H1 (cell line): ENCODE measurements around the gene RALGAPA1. TPM values are rescaled to one million over a fixed set of nuclear protein-coding genes. Genes with fewer than 3 reads are reported as not detected.

Experiments used
- CTCF ChIA-PET: fragments of 300-600 bp; sonication (Branson Sonifier 250); formaldehyde crosslinking; loops from one replicate; lab custom pipeline; 2021; ENCODE audit not compliant: partially characterized antibody; lab: Charles Lee
- POLR2A ChIA-PET: fragments of 300-600 bp; sonication (Branson Sonifier 250); formaldehyde crosslinking; loops from one replicate; lab custom pipeline; 2021; ENCODE audit warnings: inconsistent platforms; ENCODE audit not compliant: partially characterized antibody; lab: Charles Lee
- DNase-seq, 2 experiments: peaks; one replicate each; pipeline versions ENCODE4 v3.0.0 to v3.0.0-alpha.2; 2010 to 2022; ENCODE audit warnings: low spot score in 2 of 2, low read depth in 1 of 2, mixed read lengths in 1 of 2
- FAIRE-seq: peaks from 2 replicates; lab custom pipeline; 2011; peaks lifted over from hg19 to GRCh38; lab: Jason Lieb, UNC
- H2AFZ ChIP-seq: 2 replicates; pipeline ENCODE4 v1.8.1; 2012; ENCODE audit warnings: low read length, inconsistent platforms
- H2AK5ac ChIP-seq: 2 replicates; pipeline ENCODE4 v1.6.1; 2013; ENCODE audit warnings: low read depth, low read length
- H2BK120ac ChIP-seq: replicated peaks from 2 replicates; pipeline ENCODE3; 2013; ENCODE audit warnings: low read depth, low read length, inconsistent platforms
- H2BK12ac ChIP-seq: 2 replicates; pipeline ENCODE4 v1.6.1; 2013; ENCODE audit warnings: low read depth, low read length
- H2BK15ac ChIP-seq: 2 replicates; pipeline ENCODE4 v1.6.1; 2013; ENCODE audit warnings: low read length
- H2BK20ac ChIP-seq: 2 replicates; pipeline ENCODE4 v1.6.1; 2013; ENCODE audit warnings: low read length
- H2BK5ac ChIP-seq: 2 replicates; pipeline ENCODE4 v1.6.1; 2013; ENCODE audit warnings: low read depth, low read length
- H3K14ac ChIP-seq: 2 replicates; pipeline ENCODE4 v1.6.1; 2013; ENCODE audit warnings: inconsistent platforms; ENCODE audit not compliant: insufficient read length
- H3K18ac ChIP-seq: 2 replicates; pipeline ENCODE4 v1.6.1; 2013; ENCODE audit warnings: low read length; ENCODE audit errors: extremely low read depth
- H3K23ac ChIP-seq: 2 replicates; pipeline ENCODE4 v1.6.1; 2013; ENCODE audit warnings: inconsistent platforms; ENCODE audit not compliant: insufficient read length
- H3K23me2 ChIP-seq: 2 replicates; pipeline ENCODE4 v1.6.1; 2013; ENCODE audit warnings: low read depth, low read length
- H3K27ac ChIP-seq: 2 replicates; pipeline ENCODE4 v1.6.1; 2011; ENCODE audit warnings: low read depth, low read length, inconsistent platforms
- H3K27me3 ChIP-seq, 4 experiments: replicated peaks in 1 of 4; 1 replicate in 1 of 4; 2 replicates in 3 of 4; pipeline versions ENCODE4 v1.6.1 to v1.8.1; 2011 to 2013; ENCODE audit warnings: low read length in 3 of 4, mild to moderate bottlenecking in 3 of 4, inconsistent platforms in 2 of 4, mixed read lengths in 2 of 4, moderate library complexity in 1 of 4; ENCODE audit not compliant: control insufficient read depth in 3 of 4, insufficient read depth in 3 of 4; ENCODE audit errors: extremely low read depth in 1 of 4
- H3K36me3 ChIP-seq, 4 experiments: 2 replicates each; pipeline versions ENCODE4 v1.6.1 to v1.8.1; 2011 to 2013; ENCODE audit warnings: mild to moderate bottlenecking in 4 of 4, low read length in 3 of 4, moderate library complexity in 2 of 4, control low read depth in 1 of 4, inconsistent platforms in 1 of 4; ENCODE audit not compliant: insufficient read depth in 4 of 4, control insufficient read depth in 2 of 4
- H3K4ac ChIP-seq: replicated peaks from 2 replicates; pipeline ENCODE3; 2013; ENCODE audit warnings: low read length, low read depth, mixed read lengths, inconsistent platforms; ENCODE audit not compliant: insufficient read length
- H3K4me1 ChIP-seq, 4 experiments: replicated peaks in 1 of 4; 1 replicate in 1 of 4; 2 replicates in 3 of 4; pipeline versions ENCODE4 v1.6.1 to v1.8.1; 2011 to 2013; ENCODE audit warnings: low read length in 3 of 4, inconsistent platforms in 2 of 4, mixed read lengths in 1 of 4; ENCODE audit not compliant: insufficient read depth in 4 of 4, control insufficient read depth in 3 of 4
- H3K4me2 ChIP-seq, 2 experiments: 2 replicates each; pipeline versions ENCODE4 v1.6.1 to v1.8.1; 2011 to 2013; ENCODE audit warnings: low read depth in 2 of 2, low read length in 2 of 2, control low read depth in 1 of 2, inconsistent platforms in 1 of 2, mild to moderate bottlenecking in 1 of 2; ENCODE audit not compliant: insufficient read depth in 1 of 2
- H3K4me3 ChIP-seq, 4 experiments: fragments of 200-600, 300-600 bp in 1 of 4; sonication (generic), shearing (Covaris generic), sonication (Bioruptor Twin) in 1 of 4; 2 replicates each; pipeline versions ENCODE4 v1.5.1 to v1.8.1; 2011 to 2016; ENCODE audit warnings: low read length in 4 of 4, low read depth in 3 of 4, control low read depth in 2 of 4, inconsistent platforms in 2 of 4, mild to moderate bottlenecking in 2 of 4, mixed read lengths in 1 of 4, moderate library complexity in 1 of 4; ENCODE audit not compliant: insufficient read depth in 2 of 4; ENCODE audit errors: extremely low read depth in 1 of 4
- H3K56ac ChIP-seq: replicated peaks from 2 replicates; pipeline ENCODE3; 2013; ENCODE audit warnings: low read depth, mild to moderate bottlenecking, mixed read lengths, low read length, inconsistent platforms; ENCODE audit not compliant: insufficient read length
- H3K79me1 ChIP-seq: 2 replicates; pipeline ENCODE4 v1.6.1; 2013; ENCODE audit warnings: low read depth, low read length, control low read depth
- H3K79me2 ChIP-seq, 2 experiments: 2 replicates each; pipeline versions ENCODE4 v1.6.1 to v1.8.1; 2012 to 2013; ENCODE audit warnings: low read length in 2 of 2, mild to moderate bottlenecking in 2 of 2, inconsistent platforms in 1 of 2; ENCODE audit not compliant: insufficient read depth in 2 of 2, control insufficient read depth in 1 of 2
- H3K9ac ChIP-seq, 4 experiments: replicated peaks in 1 of 4; 1 replicate in 1 of 4; 2 replicates in 3 of 4; pipeline versions ENCODE4 v1.6.1 to v1.8.1; 2011 to 2013; ENCODE audit warnings: low read depth in 3 of 4, low read length in 3 of 4, control low read depth in 2 of 4, mild to moderate bottlenecking in 2 of 4, moderate library complexity in 2 of 4, inconsistent platforms in 1 of 4; ENCODE audit errors: extremely low read depth in 1 of 4
- H3K9me3 ChIP-seq, 2 experiments: 2 replicates each; pipeline versions ENCODE4 v1.6.1 to v1.8.1; 2012 to 2013; ENCODE audit warnings: mild to moderate bottlenecking in 2 of 2, moderate library complexity in 2 of 2, control low read depth in 1 of 2, inconsistent platforms in 1 of 2, low read depth in 1 of 2, low read length in 1 of 2, mixed read lengths in 1 of 2; ENCODE audit not compliant: insufficient read depth in 2 of 2
- H4K20me1 ChIP-seq, 2 experiments: replicated peaks in 1 of 2; 2 replicates each; pipeline versions ENCODE3 to v1.8.1; 2011 to 2013; ENCODE audit warnings: inconsistent platforms in 2 of 2, low read length in 2 of 2, mild to moderate bottlenecking in 1 of 2; ENCODE audit not compliant: insufficient read depth in 2 of 2, control insufficient read depth in 1 of 2
- H4K5ac ChIP-seq: 2 replicates; pipeline ENCODE4 v1.6.1; 2013; ENCODE audit warnings: low read length, low read depth, mixed read lengths, inconsistent platforms; ENCODE audit not compliant: insufficient read length
- H4K8ac ChIP-seq: 2 replicates; pipeline ENCODE4 v1.8.0; 2013; ENCODE audit warnings: mild to moderate bottlenecking, moderate library complexity, low read length, inconsistent platforms; ENCODE audit not compliant: insufficient read depth; ENCODE audit errors: extremely low read depth
- H4K91ac ChIP-seq: replicated peaks from 2 replicates; pipeline ENCODE3; 2013; ENCODE audit warnings: low read length, mixed read lengths, inconsistent platforms; ENCODE audit not compliant: insufficient read length
- CTBP2 ChIP-seq: IDR thresholded peaks from 2 replicates; pipeline ENCODE4 v1.7.0; 2011; ENCODE audit warnings: borderline replicate concordance, mild to moderate bottlenecking, moderate library complexity, mixed read lengths, low read length; ENCODE audit not compliant: insufficient read depth, insufficient read length
- GTF2F1 ChIP-seq: IDR thresholded peaks from 2 replicates; pipeline ENCODE4 v1.6.1; 2012; ENCODE audit warnings: low read depth, low read length, improper control_type of control experiment, borderline replicate concordance
- TAF1 ChIP-seq: IDR thresholded peaks from 2 replicates; pipeline ENCODE4 v1.6.1; 2011; ENCODE audit warnings: mild to moderate bottlenecking, low read depth, low read length
- WGBS, 2 experiments: shearing (Covaris generic) in 1 of 2; methylation state at CpG; one replicate each; pipeline versions ENCODE4 v1.1.6 to v1.1.7; 2013 to 2015; ENCODE audit warnings: low lambda C conversion rate in 2 of 2, mixed read lengths in 2 of 2, inconsistent platforms in 1 of 2, low coverage in 1 of 2, missing lambda C conversion rate in 1 of 2; ENCODE audit not compliant: insufficient replicate concordance in 2 of 2, insufficient coverage in 1 of 2, insufficient read length in 1 of 2; ENCODE audit errors: extremely low coverage in 1 of 2, missing lambda C conversion rate in 1 of 2; 5-methylcytosine and 5-hydroxymethylcytosine counted together
- polyA plus RNA-seq, 7 experiments: library from polyadenylated mRNA; depleted of rRNA in 3 of 7; stranded (reverse) in 5 of 7; unstranded in 2 of 7; fragments of >200 nt in 5 of 7; fragments of 200-250 nt in 2 of 7; gene quantifications; 1 replicate in 5 of 7; 2 replicates in 1 of 7; 4 replicates in 1 of 7; pipeline versions ENCODE4 v1.2.1 to v1.2.3, GENCODE V29; 2011 to 2013; ENCODE audit warnings: missing spikeins in 2 of 7, mixed read lengths in 2 of 7
- total RNA-seq: library from RNA; stranded (reverse); fragmentation: NEBNext Ultra II Directional; extraction: Animal tissue kit (Norgen Biotek cat#: 25700); gene quantifications from 2 replicates; pipeline ENCODE4 v1.2.1, GENCODE V29; 2021

Gene RALGAPA1
- total and polyA plus RNA-seq, 2 of the 8 experiments (the other 6 are each of a cell fraction or from before 2014, with no cell fraction given), result 4.2 to 26.7 TPM

GRCh38 chr14:35653045-35653444, 156.1 kb downstream of the RALGAPA1 start:
- H3K27ac ChIP-seq, result no peak overlapping the region
- H2BK5ac ChIP-seq, result no peak overlapping the region
- H4K5ac ChIP-seq, result no peak overlapping the region
- H3K27me3 ChIP-seq, result no peaks in the 10 kb centered on the region
- no peak overlapping the region for H3K4me2 ChIP-seq
- FAIRE-seq (no peak), DNase-seq (no peak)
- no peak overlapping the region for H3K9ac ChIP-seq
- H4K20me1 ChIP-seq, result no peaks in the 10 kb centered on the region
- no peak overlapping the region for H4K8ac ChIP-seq
- no peak overlapping the region for H2BK12ac ChIP-seq
- no peaks in the 10 kb centered on the region for H3K23me2 ChIP-seq
- no peaks in the 10 kb centered on the region for H3K9me3 ChIP-seq
- WGBS, 2 experiments, result 94 to 100% methylated on average over 1 of the region's 1 CpG
- H3K18ac ChIP-seq, result no peak overlapping the region
- H2AK5ac ChIP-seq, result no peak overlapping the region
- no peak overlapping the region for H2BK15ac ChIP-seq
- H3K23ac ChIP-seq, result no peak overlapping the region
- no peak overlapping the region for H2BK120ac ChIP-seq
- no peak overlapping the region for H3K4me3 ChIP-seq
- no peak overlapping the region for H2BK20ac ChIP-seq
- no peak overlapping the region for H3K4ac ChIP-seq
- H3K79me2 ChIP-seq, result no peaks in the 10 kb centered on the region
- TF ChIP-seq CTBP2, result no peak
- no peak for TF ChIP-seq TAF1
- no peak for TF ChIP-seq GTF2F1
- no peak overlapping the region for H2AFZ ChIP-seq
- ChIA-PET CTCF (no interaction called here), POLR2A (interaction anchor here (0.6 kb wide), 2 partner anchors 77 to 673 kb away, joined by 3 read pairs; no protein-coding TSS in a partner anchor)
- H3K36me3 ChIP-seq, result no peaks in the 10 kb centered on the region
- H3K4me1 ChIP-seq, result no peaks in the 10 kb centered on the region
- no peaks in the 10 kb centered on the region for H3K79me1 ChIP-seq
- no peak overlapping the region for H4K91ac ChIP-seq
- H3K56ac ChIP-seq, result no peak overlapping the region
- no peak overlapping the region for H3K14ac ChIP-seq
